CD4-positive, alpha-beta T cell treated with Interleukin-15 for 4 hours (primary cell): ENCODE data around the gene PTPN4.

Experiments used
- DNase-seq: peaks from one replicate; pipeline ENCODE4 v3.0.0-alpha.2; 2020; ENCODE audit warnings: low spot score

PTPN4 gene

GRCh38 chr2:119759451-119760236, at the start of gene PTPN4:
Gene PTPN4, plus strand, starts transcription at chr2:119759922. Its CDS starts 49,932 bp downstream, at chr2:119809854.
- DNase-seq: peak; percentile 97

- no peak for DNase-seq
Measured at GRCh38 chr2:119710281-119710680, 49.4 kb upstream of the PTPN4 start.

- no peak for DNase-seq
Measured at GRCh38 chr2:119711352-119711751, 48.4 kb upstream of the PTPN4 start.

GRCh38 chr2:119712571-119712970, 47.2 kb upstream of the PTPN4 start:
- no peak for DNase-seq

GRCh38 chr2:119713819-119714490, 45.8 kb upstream of the PTPN4 start:
- DNase-seq: no peak

- no peak for DNase-seq
Measured at GRCh38 chr2:119715409-119716283, 44.1 kb upstream of the PTPN4 start.

GRCh38 chr2:119716284-119716672, 43.4 kb upstream of the PTPN4 start:
- DNase-seq: no peak

- no peak for DNase-seq
Measured at GRCh38 chr2:119718501-119719260, 41.0 kb upstream of the PTPN4 start.

GRCh38 chr2:119719261-119719627, 40.5 kb upstream of the PTPN4 start:
- DNase-seq: no peak

GRCh38 chr2:119721043-119721442, 38.7 kb upstream of the PTPN4 start:
- DNase-seq: no peak

- DNase-seq: no peak
Measured at GRCh38 chr2:119721462-119721861, 38.3 kb upstream of the PTPN4 start.

GRCh38 chr2:119721904-119722303, 37.8 kb upstream of the PTPN4 start:
- DNase-seq: no peak

- DNase-seq: no peak
Measured at GRCh38 chr2:119723186-119723585, 36.5 kb upstream of the PTPN4 start.

GRCh38 chr2:119723784-119724467, 35.8 kb upstream of the PTPN4 start:
- no peak for DNase-seq

GRCh38 chr2:119724656-119725485, 34.9 kb upstream of the PTPN4 start:
- DNase-seq: no peak

GRCh38 chr2:119727493-119727892, 32.2 kb upstream of the PTPN4 start:
- DNase-seq: no peak

- no peak for DNase-seq
Measured at GRCh38 chr2:119728421-119728820, 31.3 kb upstream of the PTPN4 start.

GRCh38 chr2:119730671-119731177, 29.0 kb upstream of the PTPN4 start:
- DNase-seq: no peak

GRCh38 chr2:119731983-119732382, 27.7 kb upstream of the PTPN4 start:
- no peak for DNase-seq

- no peak for DNase-seq
Measured at GRCh38 chr2:119732601-119733164, 27.0 kb upstream of the PTPN4 start.
